ENCODE data around the gene TRAK1. TPM values are rescaled to one million over a fixed set of nuclear protein-coding genes. Genes with fewer than 3 reads are reported as not detected.
"Not testable (repeated sequence)": the region's sequence is repeated elsewhere in the genome, so short reads cannot be mapped to it uniquely, and the experiment has no call there.

Gene TRAK1
- 101 TPM for total RNA-seq

- DNase-seq (ENCODE audit: low spot score): no peak
Observed at GRCh38 chr3:42090973-42091731, at the start of gene TRAK1. Gene TRAK1, plus strand, starts transcription at chr3:42091357. Its CDS starts 113 bp downstream, at chr3:42091470.

DNA sequence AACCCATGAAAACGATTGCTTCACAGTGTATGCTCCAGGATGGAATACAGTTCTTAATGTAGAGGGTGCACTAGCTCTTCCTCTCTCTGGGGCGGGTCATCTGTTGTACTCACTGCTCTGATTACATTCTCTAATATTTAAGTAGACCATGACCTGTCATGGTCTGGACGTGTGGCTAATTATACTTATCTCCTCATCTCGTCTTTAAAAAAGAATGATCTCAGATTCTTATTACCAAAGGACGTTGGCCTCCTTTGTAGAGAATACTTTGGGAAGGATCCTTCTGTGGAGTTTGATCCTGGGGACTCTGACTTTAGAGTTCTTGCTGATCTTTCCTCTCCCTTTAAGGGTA is 48.4 kb upstream of the TRAK1 start:
- DNase-seq (ENCODE audit: low spot score): no peak

DNA sequence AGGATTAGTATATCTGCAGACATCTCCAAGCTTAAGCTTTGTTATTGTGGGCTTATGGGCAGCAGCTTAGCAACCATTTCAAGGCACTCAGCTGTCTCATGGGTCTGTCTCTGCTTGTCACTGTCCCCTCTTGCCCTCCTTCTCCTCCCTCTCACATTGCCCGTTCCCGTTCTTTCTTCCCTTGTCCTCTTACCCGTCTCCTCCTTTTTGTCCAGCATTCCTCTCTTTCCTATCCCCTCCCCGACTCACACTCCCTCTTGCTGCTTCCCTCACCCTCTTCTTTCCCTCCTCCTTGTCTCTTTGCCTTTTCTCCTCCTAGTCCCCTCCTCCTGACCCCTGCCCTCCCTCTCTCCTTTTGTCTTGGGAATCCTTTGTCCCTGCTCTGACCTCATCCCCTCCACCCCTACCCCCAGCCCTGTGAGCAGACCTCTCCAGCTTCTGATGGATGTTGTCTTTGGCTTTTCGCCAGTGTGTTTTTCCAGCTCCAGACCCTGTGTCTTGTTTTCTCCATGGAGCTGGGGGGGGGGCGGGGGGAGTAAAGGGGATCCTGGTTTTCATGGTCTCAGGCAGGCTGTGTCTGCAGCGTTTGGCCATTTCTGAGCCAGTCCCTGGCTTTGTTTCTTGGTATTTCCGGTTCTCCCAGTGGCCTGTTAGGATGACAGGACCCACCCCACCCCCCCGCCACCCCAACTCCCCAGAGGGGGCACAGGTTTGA is 47.9 kb upstream of the TRAK1 start:
- DNase-seq (ENCODE audit: low spot score): no peak

- DNase-seq (ENCODE audit: low spot score): no peak
Observed at GRCh38 chr3:42045708-42046243, 45.4 kb upstream of the TRAK1 start.

- DNase-seq (ENCODE audit: low spot score): not testable (repeated sequence)
Observed at GRCh38 chr3:42048526-42048925, 42.6 kb upstream of the TRAK1 start.

GRCh38 chr3:42050126-42050525 is 41.0 kb upstream of the TRAK1 start:
- no peak for DNase-seq (ENCODE audit: low spot score)

GRCh38 chr3:42051384-42052131 is 39.6 kb upstream of the TRAK1 start:
- DNase-seq (ENCODE audit: low spot score): no peak

- DNase-seq (ENCODE audit: low spot score): no peak
Observed at GRCh38 chr3:42052132-42052483, 39.0 kb upstream of the TRAK1 start.

DNA sequence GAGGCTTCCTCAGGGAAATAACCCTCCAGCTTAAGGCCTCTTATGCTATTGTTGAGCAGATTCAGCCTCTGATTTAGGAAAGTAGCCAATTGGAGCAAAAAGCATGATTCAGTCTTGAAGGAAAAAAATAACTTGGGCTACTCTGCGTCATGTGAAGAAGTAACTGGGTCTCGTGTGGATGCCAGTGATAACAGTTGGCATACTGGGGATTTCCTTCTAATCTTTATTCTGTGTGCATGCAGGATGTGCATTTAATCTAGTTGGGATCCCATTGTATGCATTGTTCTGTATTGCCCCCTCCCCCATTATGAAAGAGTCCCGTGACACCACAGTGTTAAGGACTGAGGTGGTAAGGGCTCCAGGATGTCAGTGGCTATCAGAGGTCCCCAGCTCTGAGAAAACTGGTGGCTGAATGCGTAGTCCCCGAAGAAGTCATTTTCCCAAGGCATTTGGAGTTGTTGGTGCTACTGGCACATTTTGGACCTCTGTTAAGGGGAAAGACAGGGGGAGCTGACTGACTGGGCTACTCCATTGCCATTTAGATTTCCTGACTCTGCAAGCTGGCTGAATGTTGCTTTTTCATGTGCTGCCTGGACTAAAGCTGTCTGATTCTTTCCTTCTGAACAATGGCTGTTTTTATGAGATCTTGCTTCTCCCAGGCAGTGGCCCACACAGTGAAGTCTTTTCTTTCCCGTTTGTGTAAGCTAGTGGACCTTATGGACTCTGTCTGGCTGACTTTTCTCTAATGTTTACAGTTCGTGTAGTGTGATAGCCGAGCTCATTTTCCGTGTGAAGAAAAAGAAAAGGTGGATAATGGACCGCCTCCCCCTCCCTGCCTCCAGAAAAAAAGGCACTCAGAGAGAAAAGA is 38.4 kb upstream of the TRAK1 start:
- no peak for DNase-seq (ENCODE audit: low spot score)

GRCh38 chr3:42053476-42053875 is 37.7 kb upstream of the TRAK1 start:
- no peak for DNase-seq (ENCODE audit: low spot score)

GRCh38 chr3:42055291-42055690 is 35.9 kb upstream of the TRAK1 start:
- DNase-seq (ENCODE audit: low spot score): no peak

- no peak for DNase-seq (ENCODE audit: low spot score)
Observed at GRCh38 chr3:42056840-42057239, 34.3 kb upstream of the TRAK1 start.

DNA sequence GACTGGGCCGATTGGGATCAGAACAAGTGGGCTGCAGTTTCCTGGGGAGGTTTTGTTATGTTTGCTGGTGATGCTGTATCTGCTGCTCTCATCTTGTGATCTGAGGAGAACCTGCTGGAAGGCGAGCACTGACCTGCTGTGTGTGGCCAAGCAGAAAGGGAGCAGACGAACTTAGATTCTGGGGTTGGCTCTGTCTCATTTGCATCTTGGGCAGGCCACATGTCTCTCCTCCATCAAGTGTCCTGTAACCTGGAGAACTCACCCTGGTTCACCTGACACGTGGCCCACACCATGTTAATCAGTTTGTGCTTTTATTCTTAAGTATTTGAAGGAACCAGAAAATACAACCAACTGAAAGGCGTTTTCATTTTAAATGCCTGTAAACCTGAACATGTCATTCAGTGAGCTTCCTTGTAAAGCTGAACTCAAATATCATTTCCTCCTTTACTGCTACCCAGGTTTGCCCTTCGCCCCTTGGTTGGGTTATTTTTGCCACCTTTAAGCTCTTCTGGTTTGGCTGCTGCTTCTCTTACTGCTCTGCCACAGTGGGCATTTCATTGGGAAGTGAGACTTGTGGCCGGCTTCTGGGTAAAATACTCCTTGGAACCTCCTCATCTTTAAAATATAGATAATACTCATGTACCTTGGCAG is 33.5 kb upstream of the TRAK1 start:
- DNase-seq (ENCODE audit: low spot score): no peak

DNA sequence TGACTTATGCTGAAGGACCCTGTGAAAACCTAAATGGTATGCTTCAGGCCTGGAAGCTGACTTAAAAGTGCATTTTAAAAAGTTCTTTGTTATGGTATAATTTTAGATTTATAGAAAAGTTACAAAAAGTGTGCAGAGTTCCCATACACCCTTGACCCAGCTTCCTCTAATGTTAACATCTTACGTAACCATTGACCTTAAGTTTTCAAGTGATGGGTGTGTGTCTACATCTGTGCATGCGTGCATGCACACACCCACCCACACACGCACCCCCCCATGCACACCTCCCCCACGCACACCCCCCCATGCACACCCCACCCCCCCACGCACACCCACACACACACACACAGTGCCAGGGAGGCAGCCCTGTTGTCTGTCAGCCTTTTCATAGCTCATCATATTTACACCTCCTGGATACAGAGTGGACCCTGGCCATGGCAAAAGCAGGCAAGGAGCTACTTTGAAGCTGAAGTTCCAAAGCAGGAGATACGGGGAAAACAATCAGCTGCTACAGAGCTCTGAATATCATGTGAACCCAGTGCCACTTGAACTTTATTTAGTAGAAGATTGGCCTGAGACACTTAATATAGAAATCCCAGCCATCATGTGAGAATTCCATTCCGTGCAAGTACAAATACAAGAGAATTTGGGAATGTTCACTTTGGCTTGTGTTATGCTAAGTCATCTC is 30.0 kb upstream of the TRAK1 start:
- DNase-seq (ENCODE audit: low spot score): no peak

GRCh38 chr3:42061713-42062380 is 29.3 kb upstream of the TRAK1 start:
- DNase-seq (ENCODE audit: low spot score): peak; percentile 46

GRCh38 chr3:42062464-42062863 is 28.7 kb upstream of the TRAK1 start:
- DNase-seq (ENCODE audit: low spot score): no peak

DNA sequence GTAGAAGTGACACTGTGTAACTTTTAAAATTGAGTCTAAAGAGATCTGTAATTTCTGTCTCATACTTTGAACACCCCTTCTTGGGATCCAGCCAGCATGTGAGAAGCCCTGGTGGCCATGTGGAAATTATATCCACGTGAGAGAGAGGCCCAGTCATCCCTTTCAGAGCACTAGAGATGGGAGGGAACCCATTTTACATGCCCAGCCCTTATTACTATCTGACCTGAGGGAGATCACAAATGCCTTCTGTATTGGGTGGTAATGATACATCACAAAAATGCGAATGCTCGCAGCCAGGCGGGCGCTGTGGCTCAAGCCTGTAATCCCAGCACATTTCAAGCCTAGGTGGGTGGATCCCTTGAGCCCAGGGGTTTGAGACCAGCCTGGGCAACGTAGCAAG is 27.3 kb upstream of the TRAK1 start:
- DNase-seq (ENCODE audit: low spot score): no peak

- no peak for DNase-seq (ENCODE audit: low spot score)
Observed at GRCh38 chr3:42066516-42067181, 24.5 kb upstream of the TRAK1 start.

GRCh38 chr3:42067326-42067725 is 23.8 kb upstream of the TRAK1 start:
- DNase-seq (ENCODE audit: low spot score): no peak

All from mucosa of gallbladder (tissue), 1 donor.